ENCODE data around the gene DNASE1.

Gene DNASE1

DNA sequence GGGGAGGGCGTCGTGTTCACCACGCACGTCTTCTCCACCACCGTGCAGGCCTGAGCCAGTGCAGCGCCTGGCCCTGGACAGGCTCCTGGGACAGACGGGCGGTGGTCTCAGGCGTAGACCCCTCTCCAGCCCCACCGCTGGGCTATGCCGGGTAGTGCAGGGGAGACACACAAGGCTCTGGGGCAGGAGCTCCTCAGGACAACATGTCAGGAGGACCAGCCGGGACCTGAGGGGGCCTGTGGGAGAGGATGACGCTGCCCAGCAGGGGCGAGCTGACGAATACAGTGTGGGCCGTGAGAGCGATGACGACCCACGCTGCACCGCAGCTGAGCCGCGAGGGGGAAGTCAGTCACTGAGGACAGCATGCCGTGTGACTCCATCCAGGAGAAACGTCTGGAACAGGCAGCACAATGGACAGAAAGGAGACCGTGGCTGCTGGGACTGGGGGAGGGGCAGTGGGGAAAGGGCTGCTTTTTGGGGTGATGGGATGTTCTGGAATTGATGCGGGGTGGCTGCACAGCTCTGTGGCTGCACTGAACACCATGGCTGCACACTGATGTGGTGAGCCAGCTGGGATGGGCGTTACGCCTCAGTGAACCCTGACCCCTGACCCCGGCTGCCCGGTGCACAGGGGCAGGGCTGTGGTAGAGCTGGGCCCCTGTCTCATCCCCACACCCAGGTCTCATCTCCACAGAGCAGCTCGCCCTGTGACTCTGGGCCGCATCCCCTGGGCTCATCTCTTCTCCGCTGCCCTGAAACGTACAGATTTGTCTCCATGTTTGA, 20.2 kb downstream of the DNASE1 start:
- H3K9ac ChIP-seq: no peak overlapping the region
- H2AFZ ChIP-seq: no peak overlapping the region
- no peak overlapping the region for H3K4me3 ChIP-seq (ENCODE audit: low read depth, low read length)
- no peaks in the 10 kb centered on the region for H3K36me3 ChIP-seq (ENCODE audit: control insufficient read depth, insufficient read depth, low read length)
- H3K9me3 ChIP-seq (ENCODE audit: control insufficient read depth, low read length): no peaks in the 10 kb centered on the region
- TF ChIP-seq CTCF (IDR thresholded peaks at IDR 0.05): no peak
- H3K27ac ChIP-seq: no peak overlapping the region
- H3K79me2 ChIP-seq: no peaks in the 10 kb centered on the region
- H3K27me3 ChIP-seq (ENCODE audit: control insufficient read depth, insufficient read depth, low read length): no peaks in the 10 kb centered on the region
- H3K4me1 ChIP-seq: no peaks in the 10 kb centered on the region
- H3K4me2 ChIP-seq (ENCODE audit: low read length): no peak overlapping the region

DNA sequence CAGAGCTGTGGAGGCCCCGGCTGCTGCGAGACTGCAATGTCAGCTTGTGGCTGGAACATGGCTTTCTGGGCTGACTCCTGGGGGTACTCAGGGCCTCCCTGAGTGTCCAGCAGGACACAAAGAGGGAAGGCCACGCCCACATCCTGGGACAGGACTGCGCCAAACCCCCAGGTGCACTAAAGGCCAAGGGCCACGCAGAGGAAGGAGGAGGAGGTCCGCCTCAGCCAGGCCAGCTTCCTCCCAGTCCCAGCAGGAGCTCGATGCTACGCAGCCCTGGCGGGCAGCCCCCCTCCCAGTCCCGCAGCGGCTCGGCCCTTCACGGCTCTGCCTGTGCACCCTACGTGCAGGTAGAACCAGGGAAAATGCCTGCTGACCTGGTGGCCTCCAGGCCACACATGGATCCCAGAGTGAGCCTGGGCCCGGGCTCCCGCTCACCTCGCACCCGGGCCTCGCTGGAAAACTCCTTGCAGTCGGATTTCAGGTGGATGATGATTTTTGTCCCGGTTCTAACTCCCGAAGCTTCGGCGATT, 21.2 kb downstream of the DNASE1 start:
- TF ChIP-seq CTCF (IDR thresholded peaks at IDR 0.05): no peak
- Histone ChIP-seq H3K36me3 (ENCODE audit: control insufficient read depth, insufficient read depth, low read length) (no peaks in the 10 kb centered on the region), H2AFZ (no peak overlapping the region), H3K4me3 (ENCODE audit: low read depth, low read length) (no peak overlapping the region), H3K27me3 (ENCODE audit: control insufficient read depth, insufficient read depth, low read length) (no peaks in the 10 kb centered on the region), H3K27ac (no peak overlapping the region), H3K9me3 (ENCODE audit: control insufficient read depth, low read length) (no peaks in the 10 kb centered on the region), H3K79me2 (no peaks in the 10 kb centered on the region), H3K4me2 (ENCODE audit: low read length) (no peak overlapping the region), H3K9ac (no peak overlapping the region), H3K4me1 (no peaks in the 10 kb centered on the region)

DNA sequence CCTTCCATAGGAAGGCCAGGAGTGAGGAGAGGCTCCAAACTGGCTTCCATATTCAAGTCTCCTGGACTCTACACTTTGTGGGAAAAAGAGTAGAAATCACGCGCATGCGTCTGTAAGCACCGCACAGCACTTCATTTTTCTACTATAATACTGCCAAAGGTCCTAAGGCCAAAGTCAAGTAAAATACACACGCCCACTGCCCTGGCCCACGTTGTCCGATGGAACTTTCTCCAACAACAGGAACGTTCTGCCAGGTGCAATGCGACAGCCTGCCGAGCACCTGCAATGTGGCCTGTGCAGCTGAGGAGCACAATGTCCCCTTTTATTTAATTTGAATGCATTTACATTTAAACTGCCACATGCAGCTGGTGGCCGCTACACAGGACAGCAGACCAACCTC, 23.5 kb downstream of the DNASE1 start:
- Histone ChIP-seq H3K36me3 (ENCODE audit: control insufficient read depth, insufficient read depth, low read length) (no peaks in the 10 kb centered on the region), H3K4me1 (no peaks in the 10 kb centered on the region), H3K27ac (no peak overlapping the region), H3K79me2 (no peaks in the 10 kb centered on the region), H3K4me2 (ENCODE audit: low read length) (no peak overlapping the region), H3K9me3 (ENCODE audit: control insufficient read depth, low read length) (no peaks in the 10 kb centered on the region), H2AFZ (no peak overlapping the region), H3K9ac (no peak overlapping the region), H3K27me3 (ENCODE audit: control insufficient read depth, insufficient read depth, low read length) (no peaks in the 10 kb centered on the region), H3K4me3 (ENCODE audit: low read depth, low read length) (no peak overlapping the region)
- TF ChIP-seq CTCF (IDR thresholded peaks at IDR 0.05): no peak

- Histone ChIP-seq H3K9ac (no peak overlapping the region), H3K4me2 (ENCODE audit: low read length) (no peak overlapping the region), H3K27ac (no peak overlapping the region), H3K4me1 (no peaks in the 10 kb centered on the region), H3K79me2 (no peaks in the 10 kb centered on the region), H3K4me3 (ENCODE audit: low read depth, low read length) (no peak overlapping the region), H3K9me3 (ENCODE audit: control insufficient read depth, low read length) (no peaks in the 10 kb centered on the region), H3K36me3 (ENCODE audit: control insufficient read depth, insufficient read depth, low read length) (no peaks in the 10 kb centered on the region), H2AFZ (no peak overlapping the region), H3K27me3 (ENCODE audit: control insufficient read depth, insufficient read depth, low read length) (no peaks in the 10 kb centered on the region)
- TF ChIP-seq CTCF (IDR thresholded peaks at IDR 0.05): no peak
These were observed 26.7 kb downstream of the DNASE1 start for GRCh38 chr16:3681206-3681605.

DNA sequence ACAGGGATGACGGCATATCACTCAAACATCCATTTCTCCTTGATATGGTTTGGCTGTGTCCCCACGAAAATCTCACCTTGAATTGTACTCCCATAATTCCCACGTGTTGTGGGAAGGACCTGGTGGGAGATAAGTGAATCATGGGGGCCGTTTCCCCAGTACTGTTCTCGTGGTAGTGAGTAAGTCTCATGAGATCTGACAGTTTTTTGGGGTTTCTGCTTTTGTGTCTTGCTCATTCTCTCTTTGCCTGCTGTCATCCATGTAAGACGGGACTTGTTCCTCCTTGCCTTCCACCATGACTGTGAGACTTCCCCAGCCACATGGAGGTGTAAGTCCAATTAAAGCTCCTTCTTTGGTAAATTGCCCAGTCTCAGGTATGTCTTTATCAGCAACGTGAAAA, 32.5 kb downstream of the DNASE1 start:
- Histone ChIP-seq H2AFZ (no peak overlapping the region), H3K4me1 (peaks cover 8% of the 10 kb centered on the region), H3K27me3 (ENCODE audit: control insufficient read depth, insufficient read depth, low read length) (no peaks in the 10 kb centered on the region), H3K27ac (no peak overlapping the region), H3K36me3 (ENCODE audit: control insufficient read depth, insufficient read depth, low read length) (no peaks in the 10 kb centered on the region), H3K4me3 (ENCODE audit: low read depth, low read length) (no peak overlapping the region), H3K4me2 (ENCODE audit: low read length) (no peak overlapping the region), H3K9ac (no peak overlapping the region), H3K9me3 (ENCODE audit: control insufficient read depth, low read length) (no peaks in the 10 kb centered on the region), H3K79me2 (no peaks in the 10 kb centered on the region)
- TF ChIP-seq CTCF (IDR thresholded peaks at IDR 0.05): no peak
